Loucy (cell line): ENCODE data around the gene CYB5D1.

Source experiments
- H2AFZ ChIP-seq: fragments of 200-600 bp; sonication (generic); 2 replicates; pipeline ENCODE4 v1.6.0; 2016; ENCODE audit warnings: antibody characterized with exemption, mild to moderate bottlenecking, low read length, moderate library complexity
- H3F3A ChIP-seq: fragments of 200-600 bp; 2 replicates; pipeline ENCODE4 v1.6.0; 2016; ENCODE audit warnings: antibody characterized with exemption, low read depth, mild to moderate bottlenecking
- H3K27me3 ChIP-seq: fragments of 200-600 bp; sonication (generic); 2 replicates; pipeline ENCODE4 v1.6.1; 2014; ENCODE audit warnings: low read length, mild to moderate bottlenecking; ENCODE audit not compliant: insufficient read depth, poor library complexity, severe bottlenecking
- H3K36me3 ChIP-seq: fragments of 200-600 bp; sonication (generic); 2 replicates; pipeline ENCODE4 v1.6.1; 2016; ENCODE audit warnings: low read length; ENCODE audit not compliant: insufficient read depth
- H3K4me1 ChIP-seq: fragments of 200-600 bp; sonication (generic); 2 replicates; pipeline ENCODE4 v1.5.1; 2014; ENCODE audit warnings: low read length, mild to moderate bottlenecking; ENCODE audit not compliant: insufficient read depth, poor library complexity, severe bottlenecking
- H3K4me2 ChIP-seq: fragments of 200-600 bp; sonication (generic); 2 replicates; pipeline ENCODE4 v1.6.0; 2014; ENCODE audit warnings: antibody characterized with exemption, low read length, low read depth, mild to moderate bottlenecking; ENCODE audit not compliant: poor library complexity, severe bottlenecking
- H3K4me3 ChIP-seq: fragments of 200-600 bp; sonication (generic); 2 replicates; pipeline ENCODE4 v1.5.1; 2014; ENCODE audit warnings: low read length, mild to moderate bottlenecking, mixed read lengths; ENCODE audit not compliant: poor library complexity, severe bottlenecking
- H3K79me2 ChIP-seq: fragments of 200-600 bp; sonication (generic); 2 replicates; pipeline ENCODE4 v1.6.1; 2014; ENCODE audit warnings: low read length; ENCODE audit not compliant: insufficient read depth
- H3K9ac ChIP-seq: fragments of 200-600 bp; sonication (generic); 2 replicates; pipeline ENCODE4 v1.6.0; 2014; ENCODE audit warnings: mild to moderate bottlenecking, low read depth, low read length, moderate library complexity; ENCODE audit not compliant: poor library complexity, severe bottlenecking
- H3K9me2 ChIP-seq: fragments of 200-600 bp; sonication (generic); replicated peaks from 2 replicates; pipeline ENCODE4 v1.6.1; 2016; ENCODE audit warnings: low read depth, low read length, mixed read lengths
- H3K9me3 ChIP-seq: fragments of 200-600 bp; sonication (generic); 2 replicates; pipeline ENCODE4 v1.6.1; 2014; ENCODE audit warnings: mild to moderate bottlenecking, antibody characterized with exemption, low read length, low read depth; ENCODE audit not compliant: insufficient read depth
- H4K20me1 ChIP-seq: fragments of 200-600 bp; sonication (generic); 2 replicates; pipeline ENCODE4 v1.6.0; 2014; ENCODE audit warnings: antibody characterized with exemption, low read length, mild to moderate bottlenecking; ENCODE audit not compliant: insufficient read depth, poor library complexity, severe bottlenecking
- EZH2phosphoT487 ChIP-seq: fragments of 200-600 bp; IDR thresholded peaks from 2 replicates; pipeline ENCODE4 v1.6.1; 2018; ENCODE audit warnings: antibody characterized with exemption, mild to moderate bottlenecking, moderate library complexity, borderline replicate concordance
- TF ChIP-seq, protein P1 (sequence below): fragments of 200-600 bp; sonication (generic); conservative IDR thresholded peaks from 2 replicates; pipeline ENCODE4 v1.5.1; 2014; ENCODE audit warnings: mild to moderate bottlenecking, antibody characterized with exemption, low read length

The CYB5D1 gene

DNA sequence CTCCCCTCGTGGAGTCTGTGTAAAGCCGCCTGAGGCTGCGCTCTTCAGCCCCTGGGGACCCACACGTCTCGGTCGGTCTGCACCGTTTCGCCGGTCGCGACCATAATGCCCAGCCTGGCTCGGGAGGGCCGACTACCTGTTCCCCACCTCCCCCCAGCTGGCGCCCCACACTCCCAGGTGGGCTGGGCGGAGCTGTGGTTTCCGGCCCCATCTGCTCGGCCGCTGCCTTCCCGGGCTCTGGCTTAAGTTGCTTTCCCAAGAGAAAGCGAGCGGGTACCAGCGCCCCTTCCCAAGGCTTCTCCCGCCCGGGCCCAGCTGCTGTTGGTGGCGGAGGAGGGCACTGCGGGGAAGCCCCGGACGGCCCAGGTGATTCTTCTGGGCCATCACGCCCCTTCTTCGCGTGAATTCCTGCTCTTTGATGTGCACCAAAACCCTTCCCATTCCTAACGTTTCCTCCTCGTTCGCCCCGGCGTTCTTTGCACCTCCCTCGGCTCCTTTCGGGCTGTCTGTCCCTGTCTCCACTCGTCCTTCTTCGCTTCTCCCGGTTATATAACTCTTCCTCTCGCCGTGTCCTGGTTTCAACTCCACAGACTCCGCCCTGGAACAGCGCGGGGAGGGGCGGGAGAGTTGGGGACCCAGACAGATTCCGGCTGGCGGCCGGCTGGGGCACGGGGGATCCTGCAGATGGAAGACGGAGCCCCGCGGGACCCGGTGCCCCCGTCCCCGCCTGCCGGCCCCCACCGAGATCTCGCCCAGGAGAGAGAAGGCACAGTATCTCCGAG, 21.8 kb upstream of the CYB5D1 start:
- Histone ChIP-seq H3K4me3 (peak overlapping the region; percentile 98), H3K4me1 (peaks cover 51% of the 10 kb centered on the region), H3F3A (peaks cover 15% of the 10 kb centered on the region; the same call in 1 of the 2 replicates), H3K27me3 (no peaks in the 10 kb centered on the region), H3K36me3 (no peaks in the 10 kb centered on the region), H3K4me2 (peak overlapping the region; percentile 94), H2AFZ (peak overlapping the region; percentile 83), H4K20me1 (peaks cover 26% of the 10 kb centered on the region), H3K9me3 (no peaks in the 10 kb centered on the region), H3K9ac (peak overlapping the region; percentile 90), H3K9me2 (no peaks in the 10 kb centered on the region), H3K79me2 (peaks cover 43% of the 10 kb centered on the region; the same call in 1 of the 2 replicates)
- TF ChIP-seq EZH2phosphoT487, result no peak
- TF ChIP-seq, protein P1, sequence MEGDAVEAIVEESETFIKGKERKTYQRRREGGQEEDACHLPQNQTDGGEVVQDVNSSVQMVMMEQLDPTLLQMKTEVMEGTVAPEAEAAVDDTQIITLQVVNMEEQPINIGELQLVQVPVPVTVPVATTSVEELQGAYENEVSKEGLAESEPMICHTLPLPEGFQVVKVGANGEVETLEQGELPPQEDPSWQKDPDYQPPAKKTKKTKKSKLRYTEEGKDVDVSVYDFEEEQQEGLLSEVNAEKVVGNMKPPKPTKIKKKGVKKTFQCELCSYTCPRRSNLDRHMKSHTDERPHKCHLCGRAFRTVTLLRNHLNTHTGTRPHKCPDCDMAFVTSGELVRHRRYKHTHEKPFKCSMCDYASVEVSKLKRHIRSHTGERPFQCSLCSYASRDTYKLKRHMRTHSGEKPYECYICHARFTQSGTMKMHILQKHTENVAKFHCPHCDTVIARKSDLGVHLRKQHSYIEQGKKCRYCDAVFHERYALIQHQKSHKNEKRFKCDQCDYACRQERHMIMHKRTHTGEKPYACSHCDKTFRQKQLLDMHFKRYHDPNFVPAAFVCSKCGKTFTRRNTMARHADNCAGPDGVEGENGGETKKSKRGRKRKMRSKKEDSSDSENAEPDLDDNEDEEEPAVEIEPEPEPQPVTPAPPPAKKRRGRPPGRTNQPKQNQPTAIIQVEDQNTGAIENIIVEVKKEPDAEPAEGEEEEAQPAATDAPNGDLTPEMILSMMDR, result no peak

DNA sequence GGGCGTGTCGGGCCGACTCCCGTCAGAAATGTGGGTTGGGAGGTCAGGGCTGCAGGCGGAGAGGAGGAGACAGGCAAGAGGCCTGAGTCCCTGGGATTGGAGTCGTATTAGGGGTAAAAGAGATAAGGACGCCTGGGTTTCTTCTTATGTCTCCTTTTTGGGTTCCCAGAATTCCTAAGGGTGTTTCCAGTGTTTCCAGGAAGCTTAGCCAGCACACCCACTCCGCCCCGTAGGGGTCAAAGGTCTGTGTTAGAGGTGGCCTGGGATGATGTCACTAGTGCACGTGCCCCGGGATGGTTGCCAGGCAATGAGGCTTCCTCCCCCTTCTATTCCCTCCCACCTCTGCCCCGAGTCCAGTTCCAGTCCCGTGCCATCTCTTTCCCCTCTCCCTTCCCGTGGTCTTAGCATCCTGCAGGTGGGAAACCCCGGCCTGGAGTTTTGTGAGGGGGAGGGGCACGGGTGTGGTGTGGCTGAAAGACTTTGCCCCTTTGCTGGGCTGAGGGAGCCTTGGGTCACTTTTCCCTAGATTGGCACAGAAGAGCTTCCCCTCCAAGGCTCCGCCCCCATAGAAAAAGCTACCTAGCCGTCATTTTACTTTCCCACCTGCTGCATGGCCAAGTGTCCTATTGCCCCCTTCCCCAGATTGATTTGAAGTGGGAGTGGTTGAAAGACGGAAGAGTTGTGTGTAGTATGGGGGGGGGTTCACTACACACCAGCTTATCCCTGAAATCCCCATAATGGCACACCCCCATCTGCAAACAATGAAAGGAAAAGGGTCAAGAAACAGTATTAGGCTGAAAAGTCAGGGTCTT, 21.0 kb upstream of the CYB5D1 start:
- Histone ChIP-seq H3K9ac (peak overlapping the region; percentile 90), H3K4me3 (peak overlapping the region; percentile 98), H3K79me2 (peaks cover 49% of the 10 kb centered on the region; the same call in 1 of the 2 replicates), H3F3A (peaks cover 15% of the 10 kb centered on the region; the same call in 1 of the 2 replicates), H3K27me3 (no peaks in the 10 kb centered on the region), H2AFZ (peak overlapping the region; percentile 83; the same call in 1 of the 2 replicates), H3K36me3 (no peaks in the 10 kb centered on the region), H3K4me2 (peak overlapping the region; percentile 94), H4K20me1 (peaks cover 32% of the 10 kb centered on the region), H3K4me1 (peaks cover 55% of the 10 kb centered on the region), H3K9me3 (no peaks in the 10 kb centered on the region), H3K9me2 (no peaks in the 10 kb centered on the region)
- TF ChIP-seq, protein P1, result no peak
- TF ChIP-seq EZH2phosphoT487, result no peak

DNA sequence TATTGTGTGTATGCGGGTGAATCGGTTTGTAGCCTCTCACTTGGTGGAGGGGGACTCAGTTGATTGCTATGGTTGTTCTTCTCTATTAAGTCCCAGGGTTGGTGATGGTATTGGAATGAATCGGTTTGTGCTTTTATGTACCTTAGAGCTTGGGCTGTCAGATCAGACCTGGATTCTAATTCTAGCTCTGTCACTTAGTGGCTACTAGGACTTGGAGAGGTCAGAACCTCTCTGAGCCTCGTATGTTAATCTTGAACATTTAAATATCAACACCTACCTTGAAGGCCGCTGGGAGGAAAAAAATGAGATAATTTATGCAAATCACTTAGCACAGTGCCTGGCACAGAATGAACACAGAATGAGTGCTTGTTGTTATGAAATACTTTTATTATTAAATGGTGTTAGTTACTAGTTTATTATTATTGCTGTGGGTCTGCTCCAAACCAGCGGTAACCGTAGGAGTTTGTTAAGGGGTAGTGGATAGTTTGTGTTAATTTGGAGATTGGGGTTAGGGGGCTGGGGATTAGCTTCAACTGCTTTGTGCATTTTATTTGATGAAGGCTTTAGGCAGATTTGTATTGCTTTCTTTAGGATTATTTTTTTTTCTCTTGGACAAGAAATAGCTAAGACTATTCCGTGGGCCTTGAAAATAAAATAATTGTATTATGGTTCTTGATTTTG, 20.3 kb upstream of the CYB5D1 start:
- Histone ChIP-seq H2AFZ (peak overlapping the region; percentile 16; the same call in 1 of the 2 replicates), H3K9ac (peak overlapping the region; percentile 66), H3K4me2 (peak overlapping the region; percentile 94), H3K4me1 (peaks cover 59% of the 10 kb centered on the region), H3K9me3 (no peaks in the 10 kb centered on the region), H3K4me3 (peak overlapping the region; percentile 98), H4K20me1 (peaks cover 36% of the 10 kb centered on the region), H3F3A (peaks cover 15% of the 10 kb centered on the region; the same call in 1 of the 2 replicates), H3K79me2 (peaks cover 53% of the 10 kb centered on the region; the same call in 1 of the 2 replicates), H3K9me2 (no peaks in the 10 kb centered on the region), H3K36me3 (no peaks in the 10 kb centered on the region), H3K27me3 (no peaks in the 10 kb centered on the region)
- TF ChIP-seq, protein P1, result no peak
- TF ChIP-seq EZH2phosphoT487, result no peak
